H1 (cell line): ENCODE results near the gene EVC2. TPM values are rescaled to one million over a fixed set of nuclear protein-coding genes. Genes with fewer than 3 reads are reported as not detected.
A peak's percentile ranks its signal among the peaks of the same experiment; 100 is the strongest.

Experiments
- CTCF ChIA-PET: fragments of 300-600 bp; sonication (Branson Sonifier 250); formaldehyde crosslinking; loops from one replicate; lab custom pipeline; 2021; ENCODE audit not compliant: partially characterized antibody; lab: Charles Lee
- POLR2A ChIA-PET: fragments of 300-600 bp; sonication (Branson Sonifier 250); formaldehyde crosslinking; loops from one replicate; lab custom pipeline; 2021; ENCODE audit warnings: inconsistent platforms; ENCODE audit not compliant: partially characterized antibody; lab: Charles Lee
- DNase-seq, 2 experiments: peaks; one replicate each; pipeline versions ENCODE4 v3.0.0 to v3.0.0-alpha.2; 2010 to 2022; ENCODE audit warnings: low spot score in 2 of 2, low read depth in 1 of 2, mixed read lengths in 1 of 2
- FAIRE-seq: peaks from 2 replicates; lab custom pipeline; 2011; peaks lifted over from hg19 to GRCh38; lab: Jason Lieb, UNC
- H2AFZ ChIP-seq: 2 replicates; pipeline ENCODE4 v1.8.1; 2012; ENCODE audit warnings: low read length, inconsistent platforms
- H2AK5ac ChIP-seq: 2 replicates; pipeline ENCODE4 v1.6.1; 2013; ENCODE audit warnings: low read depth, low read length
- H2BK120ac ChIP-seq: replicated peaks from 2 replicates; pipeline ENCODE3; 2013; ENCODE audit warnings: low read depth, low read length, inconsistent platforms
- H2BK12ac ChIP-seq: 2 replicates; pipeline ENCODE4 v1.6.1; 2013; ENCODE audit warnings: low read depth, low read length
- H2BK15ac ChIP-seq: 2 replicates; pipeline ENCODE4 v1.6.1; 2013; ENCODE audit warnings: low read length
- H2BK20ac ChIP-seq: 2 replicates; pipeline ENCODE4 v1.6.1; 2013; ENCODE audit warnings: low read length
- H2BK5ac ChIP-seq: 2 replicates; pipeline ENCODE4 v1.6.1; 2013; ENCODE audit warnings: low read depth, low read length
- H3K14ac ChIP-seq: 2 replicates; pipeline ENCODE4 v1.6.1; 2013; ENCODE audit warnings: inconsistent platforms; ENCODE audit not compliant: insufficient read length
- H3K18ac ChIP-seq: 2 replicates; pipeline ENCODE4 v1.6.1; 2013; ENCODE audit warnings: low read length; ENCODE audit errors: extremely low read depth
- H3K23ac ChIP-seq: 2 replicates; pipeline ENCODE4 v1.6.1; 2013; ENCODE audit warnings: inconsistent platforms; ENCODE audit not compliant: insufficient read length
- H3K23me2 ChIP-seq: 2 replicates; pipeline ENCODE4 v1.6.1; 2013; ENCODE audit warnings: low read depth, low read length
- H3K27ac ChIP-seq: 2 replicates; pipeline ENCODE4 v1.6.1; 2011; ENCODE audit warnings: low read depth, low read length, inconsistent platforms
- H3K27me3 ChIP-seq, 4 experiments: replicated peaks in 1 of 4; 1 replicate in 1 of 4; 2 replicates in 3 of 4; pipeline versions ENCODE4 v1.6.1 to v1.8.1; 2011 to 2013; ENCODE audit warnings: low read length in 3 of 4, mild to moderate bottlenecking in 3 of 4, inconsistent platforms in 2 of 4, mixed read lengths in 2 of 4, moderate library complexity in 1 of 4; ENCODE audit not compliant: control insufficient read depth in 3 of 4, insufficient read depth in 3 of 4; ENCODE audit errors: extremely low read depth in 1 of 4
- H3K36me3 ChIP-seq, 4 experiments: 2 replicates each; pipeline versions ENCODE4 v1.6.1 to v1.8.1; 2011 to 2013; ENCODE audit warnings: mild to moderate bottlenecking in 4 of 4, low read length in 3 of 4, moderate library complexity in 2 of 4, control low read depth in 1 of 4, inconsistent platforms in 1 of 4; ENCODE audit not compliant: insufficient read depth in 4 of 4, control insufficient read depth in 2 of 4
- H3K4ac ChIP-seq: replicated peaks from 2 replicates; pipeline ENCODE3; 2013; ENCODE audit warnings: low read length, low read depth, mixed read lengths, inconsistent platforms; ENCODE audit not compliant: insufficient read length
- H3K4me1 ChIP-seq, 4 experiments: replicated peaks in 1 of 4; 1 replicate in 1 of 4; 2 replicates in 3 of 4; pipeline versions ENCODE4 v1.6.1 to v1.8.1; 2011 to 2013; ENCODE audit warnings: low read length in 3 of 4, inconsistent platforms in 2 of 4, mixed read lengths in 1 of 4; ENCODE audit not compliant: insufficient read depth in 4 of 4, control insufficient read depth in 3 of 4
- H3K4me2 ChIP-seq, 2 experiments: 2 replicates each; pipeline versions ENCODE4 v1.6.1 to v1.8.1; 2011 to 2013; ENCODE audit warnings: low read depth in 2 of 2, low read length in 2 of 2, control low read depth in 1 of 2, inconsistent platforms in 1 of 2, mild to moderate bottlenecking in 1 of 2; ENCODE audit not compliant: insufficient read depth in 1 of 2
- H3K4me3 ChIP-seq, 4 experiments: fragments of 200-600, 300-600 bp in 1 of 4; sonication (generic), shearing (Covaris generic), sonication (Bioruptor Twin) in 1 of 4; 2 replicates each; pipeline versions ENCODE4 v1.5.1 to v1.8.1; 2011 to 2016; ENCODE audit warnings: low read length in 4 of 4, low read depth in 3 of 4, control low read depth in 2 of 4, inconsistent platforms in 2 of 4, mild to moderate bottlenecking in 2 of 4, mixed read lengths in 1 of 4, moderate library complexity in 1 of 4; ENCODE audit not compliant: insufficient read depth in 2 of 4; ENCODE audit errors: extremely low read depth in 1 of 4
- H3K56ac ChIP-seq: replicated peaks from 2 replicates; pipeline ENCODE3; 2013; ENCODE audit warnings: low read depth, mild to moderate bottlenecking, mixed read lengths, low read length, inconsistent platforms; ENCODE audit not compliant: insufficient read length
- H3K79me1 ChIP-seq: 2 replicates; pipeline ENCODE4 v1.6.1; 2013; ENCODE audit warnings: low read depth, low read length, control low read depth
- H3K79me2 ChIP-seq, 2 experiments: 2 replicates each; pipeline versions ENCODE4 v1.6.1 to v1.8.1; 2012 to 2013; ENCODE audit warnings: low read length in 2 of 2, mild to moderate bottlenecking in 2 of 2, inconsistent platforms in 1 of 2; ENCODE audit not compliant: insufficient read depth in 2 of 2, control insufficient read depth in 1 of 2
- H3K9ac ChIP-seq, 4 experiments: replicated peaks in 1 of 4; 1 replicate in 1 of 4; 2 replicates in 3 of 4; pipeline versions ENCODE4 v1.6.1 to v1.8.1; 2011 to 2013; ENCODE audit warnings: low read depth in 3 of 4, low read length in 3 of 4, control low read depth in 2 of 4, mild to moderate bottlenecking in 2 of 4, moderate library complexity in 2 of 4, inconsistent platforms in 1 of 4; ENCODE audit errors: extremely low read depth in 1 of 4
- H3K9me3 ChIP-seq, 2 experiments: 2 replicates each; pipeline versions ENCODE4 v1.6.1 to v1.8.1; 2012 to 2013; ENCODE audit warnings: mild to moderate bottlenecking in 2 of 2, moderate library complexity in 2 of 2, control low read depth in 1 of 2, inconsistent platforms in 1 of 2, low read depth in 1 of 2, low read length in 1 of 2, mixed read lengths in 1 of 2; ENCODE audit not compliant: insufficient read depth in 2 of 2
- H4K20me1 ChIP-seq, 2 experiments: replicated peaks in 1 of 2; 2 replicates each; pipeline versions ENCODE3 to v1.8.1; 2011 to 2013; ENCODE audit warnings: inconsistent platforms in 2 of 2, low read length in 2 of 2, mild to moderate bottlenecking in 1 of 2; ENCODE audit not compliant: insufficient read depth in 2 of 2, control insufficient read depth in 1 of 2
- H4K5ac ChIP-seq: 2 replicates; pipeline ENCODE4 v1.6.1; 2013; ENCODE audit warnings: low read length, low read depth, mixed read lengths, inconsistent platforms; ENCODE audit not compliant: insufficient read length
- H4K8ac ChIP-seq: 2 replicates; pipeline ENCODE4 v1.8.0; 2013; ENCODE audit warnings: mild to moderate bottlenecking, moderate library complexity, low read length, inconsistent platforms; ENCODE audit not compliant: insufficient read depth; ENCODE audit errors: extremely low read depth
- H4K91ac ChIP-seq: replicated peaks from 2 replicates; pipeline ENCODE3; 2013; ENCODE audit warnings: low read length, mixed read lengths, inconsistent platforms; ENCODE audit not compliant: insufficient read length
- ASH2L ChIP-seq: fragments of 200-600, 300-600 bp; sonication (generic); IDR thresholded peaks from one replicate; pipeline ENCODE4 v1.7.1; 2017; ENCODE audit warnings: low read length
- CBX8 ChIP-seq: fragments of 300-800, 300-1000 bp; sonication (generic); IDR thresholded peaks from 2 replicates; pipeline ENCODE4 v1.7.1; 2016; ENCODE audit warnings: low read depth, low read length, borderline replicate concordance
- CEBPB ChIP-seq: IDR thresholded peaks from 2 replicates; pipeline ENCODE4 v1.6.1; 2012; ENCODE audit warnings: low read depth, low read length
- CHD1 ChIP-seq: IDR thresholded peaks from 2 replicates; pipeline ENCODE4 v1.6.1; 2012; ENCODE audit warnings: low read depth, low read length, improper control_type of control experiment
- CHD2 ChIP-seq: IDR thresholded peaks from 2 replicates; pipeline ENCODE4 v1.6.1; 2012; ENCODE audit warnings: low read length, improper control_type of control experiment
- CREB1 ChIP-seq: IDR thresholded peaks from 2 replicates; pipeline ENCODE4 v1.6.1; 2012; ENCODE audit warnings: inconsistent platforms
- KDM4A ChIP-seq: IDR thresholded peaks from one replicate; pipeline ENCODE4 v1.7.1; 2012; ENCODE audit warnings: low read depth, mild to moderate bottlenecking, moderate library complexity, low read length, inconsistent platforms; ENCODE audit not compliant: severe bottlenecking
- KDM5A ChIP-seq: fragments of 200-600 bp; IDR thresholded peaks from 2 replicates; pipeline ENCODE4 v1.7.1; 2012; ENCODE audit warnings: mild to moderate bottlenecking, low read length, inconsistent platforms, mixed read lengths
- MAX ChIP-seq: IDR thresholded peaks from 2 replicates; pipeline ENCODE4 v1.6.1; 2012; ENCODE audit warnings: inconsistent platforms
- POLR2AphosphoS5 ChIP-seq: IDR thresholded peaks from 2 replicates; pipeline ENCODE4 v1.6.1; 2011; ENCODE audit warnings: low read depth, low read length
- RNF2 ChIP-seq: fragments of 200-900, 300-1000 bp; sonication (generic); IDR thresholded peaks from 2 replicates; pipeline ENCODE4 v1.7.1; 2016; ENCODE audit warnings: borderline replicate concordance, low read depth, mild to moderate bottlenecking, antibody characterized with exemption, low read length; ENCODE audit not compliant: poor library complexity, severe bottlenecking; ENCODE audit errors: missing control alignments
- SIX5 ChIP-seq: IDR thresholded peaks from 2 replicates; pipeline ENCODE4 v1.6.1; 2011; ENCODE audit warnings: mild to moderate bottlenecking, low read depth, low read length
- SP2 ChIP-seq: IDR thresholded peaks from 2 replicates; pipeline ENCODE4 v1.6.1; 2012; ENCODE audit warnings: mild to moderate bottlenecking, low read length, inconsistent platforms
- TAF7 ChIP-seq: optimal IDR thresholded peaks from 2 replicates; pipeline ENCODE3; 2011; ENCODE audit warnings: low read depth, mild to moderate bottlenecking, inconsistent platforms, low read length, moderate library complexity, borderline replicate concordance
- WGBS, 2 experiments: shearing (Covaris generic) in 1 of 2; methylation state at CpG; one replicate each; pipeline versions ENCODE4 v1.1.6 to v1.1.7; 2013 to 2015; ENCODE audit warnings: low lambda C conversion rate in 2 of 2, mixed read lengths in 2 of 2, inconsistent platforms in 1 of 2, low coverage in 1 of 2, missing lambda C conversion rate in 1 of 2; ENCODE audit not compliant: insufficient replicate concordance in 2 of 2, insufficient coverage in 1 of 2, insufficient read length in 1 of 2; ENCODE audit errors: extremely low coverage in 1 of 2, missing lambda C conversion rate in 1 of 2; 5-methylcytosine and 5-hydroxymethylcytosine counted together
- polyA plus RNA-seq, 7 experiments: library from polyadenylated mRNA; depleted of rRNA in 3 of 7; stranded (reverse) in 5 of 7; unstranded in 2 of 7; fragments of >200 nt in 5 of 7; fragments of 200-250 nt in 2 of 7; gene quantifications; 1 replicate in 5 of 7; 2 replicates in 1 of 7; 4 replicates in 1 of 7; pipeline versions ENCODE4 v1.2.1 to v1.2.3, GENCODE V29; 2011 to 2013; ENCODE audit warnings: missing spikeins in 2 of 7, mixed read lengths in 2 of 7
- total RNA-seq: library from RNA; stranded (reverse); fragmentation: NEBNext Ultra II Directional; extraction: Animal tissue kit (Norgen Biotek cat#: 25700); gene quantifications from 2 replicates; pipeline ENCODE4 v1.2.1, GENCODE V29; 2021
- TF ChIP-seq, protein P1 (sequence below): IDR thresholded peaks from 2 replicates; pipeline ENCODE4 v1.6.1; 2012; ENCODE audit warnings: inconsistent platforms

EVC2 gene
- total and polyA plus RNA-seq, 2 of the 8 experiments (the other 6 are each of a cell fraction or from before 2014, with no cell fraction given): 0.73 to 5.9 TPM

- no peak overlapping the region for H3K56ac ChIP-seq
- ChIA-PET CTCF (interaction anchor here (1.1 kb wide), 1 partner anchor 36 kb away, joined by 3 read pairs; no protein-coding TSS in a partner anchor), POLR2A (no interaction called here)
- no peak overlapping the region for H4K8ac ChIP-seq
- no peak overlapping the region for H2BK15ac ChIP-seq
- 0 out of 2 replicates have a peak overlapping the region, but pooled peaks have one; percentile 21 for H2BK5ac ChIP-seq
- no peaks in the 10 kb centered on the region for H3K9me3 ChIP-seq
- no peak overlapping the region for H2AFZ ChIP-seq
- H3K27ac ChIP-seq: no peak overlapping the region
- H3K23ac ChIP-seq: no peak overlapping the region
- H3K79me1 ChIP-seq: no peaks in the 10 kb centered on the region
- DNase-seq (no peak), FAIRE-seq (no peak)
- H3K18ac ChIP-seq: no peak overlapping the region
- no peaks in the 10 kb centered on the region for H3K27me3 ChIP-seq
- H2BK12ac ChIP-seq: no peak overlapping the region
- H4K5ac ChIP-seq: no peak overlapping the region
- H4K20me1 ChIP-seq: peaks cover 0 to 3% of the 10 kb centered on the region in 2 experiments
- no peak overlapping the region for H3K14ac ChIP-seq
- no peak overlapping the region for H2BK20ac ChIP-seq
- no peak overlapping the region for H3K4ac ChIP-seq
- no peak overlapping the region for H3K9ac ChIP-seq
- H3K4me1 ChIP-seq: peaks cover 0 to 2% (median 0%) of the 10 kb centered on the region in 4 experiments; a peak in 2 of 7 replicates
- peaks cover 0 to 2% (median 0%) of the 10 kb centered on the region in 4 experiments; a peak in 2 of 8 replicates for H3K36me3 ChIP-seq
- H3K23me2 ChIP-seq: no peaks in the 10 kb centered on the region
- no peak overlapping the region for H2BK120ac ChIP-seq
- no peak overlapping the region for H4K91ac ChIP-seq
- no peak overlapping the region for H3K4me2 ChIP-seq
- H3K4me3 ChIP-seq: no peak overlapping the region
- 89% methylated on average over 3 of the region's 3 CpGs; no CpG with 5 or more reads in 1 of the 2 experiments for WGBS, 2 experiments
- H3K79me2 ChIP-seq: no peaks in the 10 kb centered on the region
- no peak overlapping the region for H2AK5ac ChIP-seq
- TF ChIP-seq, protein P1, sequence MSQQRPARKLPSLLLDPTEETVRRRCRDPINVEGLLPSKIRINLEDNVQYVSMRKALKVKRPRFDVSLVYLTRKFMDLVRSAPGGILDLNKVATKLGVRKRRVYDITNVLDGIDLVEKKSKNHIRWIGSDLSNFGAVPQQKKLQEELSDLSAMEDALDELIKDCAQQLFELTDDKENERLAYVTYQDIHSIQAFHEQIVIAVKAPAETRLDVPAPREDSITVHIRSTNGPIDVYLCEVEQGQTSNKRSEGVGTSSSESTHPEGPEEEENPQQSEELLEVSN: no peak
- TF ChIP-seq SIX5 (no peak), KDM5A (no peak), TAF7 (no peak), ASH2L (no peak), RNF2 (no peak), CBX8 (no peak), MAX (no peak), POLR2AphosphoS5 (no peak), CHD2 (no peak), CHD1 (no peak), CREB1 (no peak), CEBPB (no peak), SP2 (no peak), KDM4A (no peak)
Observed at GRCh38 chr4:5720980-5721379, 12.6 kb upstream of the EVC2 start.
